Endodermal cell (in vitro differentiated cells): ENCODE data around the gene IGSF21. TPM values are rescaled to one million over a fixed set of nuclear protein-coding genes. Genes with fewer than 3 reads are reported as not detected.

ENCODE experiments used
- DNase-seq: peaks from one replicate; pipeline ENCODE4 v3.0.0-alpha.2; 2017
- H3K27ac ChIP-seq: 2 replicates; pipeline ENCODE4 v1.5.1; 2013; ENCODE audit warnings: mild to moderate bottlenecking, low read depth, low read length, moderate library complexity
- H3K27me3 ChIP-seq: 2 replicates; pipeline ENCODE4 v1.6.1; 2013; ENCODE audit warnings: mild to moderate bottlenecking, low read length, moderate library complexity; ENCODE audit not compliant: insufficient read depth, control insufficient read depth, poor library complexity, severe bottlenecking
- H3K36me3 ChIP-seq: 2 replicates; pipeline ENCODE4 v1.7.0; 2013; ENCODE audit warnings: mild to moderate bottlenecking, low read length, moderate library complexity; ENCODE audit not compliant: control insufficient read depth, insufficient read depth
- H3K4me1 ChIP-seq: one replicate; pipeline ENCODE4 v1.7.0; 2013; ENCODE audit warnings: low read length; ENCODE audit not compliant: control insufficient read depth, insufficient read depth
- H3K4me3 ChIP-seq: 2 replicates; pipeline ENCODE4 v1.5.1; 2013; ENCODE audit warnings: mild to moderate bottlenecking, low read length, moderate library complexity
- H3K9ac ChIP-seq: 2 replicates; pipeline ENCODE4 v1.6.1; 2013; ENCODE audit warnings: mild to moderate bottlenecking, low read length, moderate library complexity; ENCODE audit not compliant: poor library complexity, severe bottlenecking; ENCODE audit errors: extremely low read depth
- H3K9me3 ChIP-seq: 2 replicates; pipeline ENCODE4 v1.6.1; 2013; ENCODE audit warnings: mild to moderate bottlenecking, low read length, moderate library complexity; ENCODE audit not compliant: control insufficient read depth
- H3K27ac Mint-ChIP-seq: 2 replicates; pipeline ENCODE4 v1.8.0; 2020; ENCODE audit warnings: mixed read lengths
- H3K27me3 Mint-ChIP-seq: 2 replicates; pipeline ENCODE4 v1.8.0; 2021; ENCODE audit warnings: mild to moderate bottlenecking, mixed read lengths; ENCODE audit not compliant: insufficient read depth
- H3K36me3 Mint-ChIP-seq: 2 replicates; pipeline ENCODE4 v1.8.0; 2020; ENCODE audit warnings: low read depth, mixed read lengths
- H3K4me1 Mint-ChIP-seq: 2 replicates; pipeline ENCODE4 v1.8.0; 2020; ENCODE audit warnings: mixed read lengths
- H3K4me3 Mint-ChIP-seq: 2 replicates; pipeline ENCODE4 v1.8.0; 2020; ENCODE audit warnings: mild to moderate bottlenecking, moderate library complexity, mixed read lengths
- H3K9me3 Mint-ChIP-seq: 2 replicates; pipeline ENCODE4 v1.8.0; 2020; ENCODE audit warnings: mild to moderate bottlenecking, mixed read lengths
- WGBS, 2 experiments: methylation state at CpG; one replicate each; pipeline versions ENCODE4 v1.1.5 to v1.1.7; 2013; ENCODE audit warnings: missing lambda C conversion rate in 2 of 2, mixed read lengths in 1 of 2; ENCODE audit not compliant: insufficient coverage in 1 of 2, insufficient read length in 1 of 2; 5-methylcytosine and 5-hydroxymethylcytosine counted together
- total RNA-seq, 2 donors: library from RNA; stranded (reverse); fragmentation: NEBNext Ultra II Directional in 1 of 2; extraction: Animal tissue kit (Norgen Biotek cat#: 25700) in 1 of 2; gene quantifications; 2 replicates in 1 of 2; 3 replicates in 1 of 2; pipeline ENCODE4 v1.2.1, GENCODE V29; 2021
- TF ChIP-seq, protein P1 (sequence below): fragments of 200-600 bp; sonication (generic); conservative IDR thresholded peaks from 2 replicates; pipeline ENCODE4 v1.5.0; 2021; ENCODE audit warnings: antibody characterized with exemption, mild to moderate bottlenecking

IGSF21 gene
- total RNA-seq, 2 donors from 2014 or later, result 1.3 to 1.7 TPM

DNA sequence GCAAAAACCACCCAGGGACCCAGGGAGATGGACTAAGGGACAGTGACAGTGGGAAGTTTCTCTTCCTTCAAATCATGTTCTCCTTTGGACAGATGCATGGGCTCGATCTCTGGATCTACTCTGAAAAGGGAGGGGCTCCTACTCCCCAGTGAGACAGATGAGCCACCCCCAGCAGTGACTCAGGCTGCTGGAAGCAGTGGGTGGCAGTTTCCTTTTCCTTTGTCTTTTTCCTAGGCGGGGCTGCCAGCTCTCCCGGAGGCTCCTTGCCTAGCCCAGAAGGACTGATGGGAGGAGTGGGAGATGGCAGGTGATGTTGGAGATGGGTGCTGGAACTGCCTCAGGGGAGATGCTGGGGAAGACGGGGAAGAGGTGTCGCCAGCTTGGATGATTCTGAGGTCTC, 41.0 kb upstream of the IGSF21 start:
- Histone ChIP-seq H3K9me3 (no peaks in the 10 kb centered on the region), H3K27me3 (peaks cover 52% of the 10 kb centered on the region), H3K36me3 (no peaks in the 10 kb centered on the region), H3K27ac (no peak overlapping the region), H3K4me3 (no peak overlapping the region), H3K9ac (no peak overlapping the region), H3K4me1 (no peaks in the 10 kb centered on the region)
- Mint-ChIP-seq H3K4me1 (peaks cover 4% of the 10 kb centered on the region), H3K9me3 (no peaks in the 10 kb centered on the region), H3K27me3 (peaks cover 49% of the 10 kb centered on the region), H3K4me3 (no peak overlapping the region), H3K36me3 (no peaks in the 10 kb centered on the region), H3K27ac (no peak overlapping the region)
- 67 to 74% methylated on average over 1 to 5 of the region's 5 CpGs for WGBS, 2 experiments
- DNase-seq, result no peak
- TF ChIP-seq, protein P1, sequence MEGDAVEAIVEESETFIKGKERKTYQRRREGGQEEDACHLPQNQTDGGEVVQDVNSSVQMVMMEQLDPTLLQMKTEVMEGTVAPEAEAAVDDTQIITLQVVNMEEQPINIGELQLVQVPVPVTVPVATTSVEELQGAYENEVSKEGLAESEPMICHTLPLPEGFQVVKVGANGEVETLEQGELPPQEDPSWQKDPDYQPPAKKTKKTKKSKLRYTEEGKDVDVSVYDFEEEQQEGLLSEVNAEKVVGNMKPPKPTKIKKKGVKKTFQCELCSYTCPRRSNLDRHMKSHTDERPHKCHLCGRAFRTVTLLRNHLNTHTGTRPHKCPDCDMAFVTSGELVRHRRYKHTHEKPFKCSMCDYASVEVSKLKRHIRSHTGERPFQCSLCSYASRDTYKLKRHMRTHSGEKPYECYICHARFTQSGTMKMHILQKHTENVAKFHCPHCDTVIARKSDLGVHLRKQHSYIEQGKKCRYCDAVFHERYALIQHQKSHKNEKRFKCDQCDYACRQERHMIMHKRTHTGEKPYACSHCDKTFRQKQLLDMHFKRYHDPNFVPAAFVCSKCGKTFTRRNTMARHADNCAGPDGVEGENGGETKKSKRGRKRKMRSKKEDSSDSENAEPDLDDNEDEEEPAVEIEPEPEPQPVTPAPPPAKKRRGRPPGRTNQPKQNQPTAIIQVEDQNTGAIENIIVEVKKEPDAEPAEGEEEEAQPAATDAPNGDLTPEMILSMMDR, result no peak

DNA sequence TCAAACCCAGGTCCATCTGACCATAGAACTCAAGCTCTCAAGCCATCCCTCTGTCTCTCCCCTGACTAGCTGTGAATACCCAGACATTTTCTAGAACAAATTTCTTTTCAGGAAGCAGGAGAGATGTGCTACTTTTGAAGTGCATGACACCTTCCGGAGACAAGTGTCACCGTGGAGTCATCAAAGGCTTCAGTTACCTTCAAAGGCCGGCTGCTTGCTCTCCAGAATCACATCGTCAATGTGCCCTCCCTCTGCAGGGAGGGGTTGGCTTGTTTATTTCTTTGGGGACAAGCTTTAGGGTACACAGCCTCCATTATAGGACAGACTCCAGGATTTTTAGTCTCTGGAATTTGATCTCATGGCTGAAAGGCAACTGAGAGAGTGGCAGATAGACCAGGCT, 37.7 kb upstream of the IGSF21 start:
- no peak for DNase-seq
- Histone ChIP-seq H3K9ac (no peak overlapping the region), H3K27ac (no peak overlapping the region), H3K4me1 (no peaks in the 10 kb centered on the region), H3K9me3 (no peaks in the 10 kb centered on the region), H3K27me3 (peaks cover 39% of the 10 kb centered on the region), H3K4me3 (no peak overlapping the region), H3K36me3 (no peaks in the 10 kb centered on the region)
- TF ChIP-seq, protein P1, result no peak
- Mint-ChIP-seq H3K4me1 (peaks cover 4% of the 10 kb centered on the region), H3K36me3 (no peaks in the 10 kb centered on the region), H3K9me3 (no peaks in the 10 kb centered on the region), H3K27me3 (peaks cover 37% of the 10 kb centered on the region), H3K27ac (no peak overlapping the region), H3K4me3 (no peak overlapping the region)
- 89 to 90% methylated on average over 3 to 4 of the region's 4 CpGs for WGBS, 2 experiments

DNA sequence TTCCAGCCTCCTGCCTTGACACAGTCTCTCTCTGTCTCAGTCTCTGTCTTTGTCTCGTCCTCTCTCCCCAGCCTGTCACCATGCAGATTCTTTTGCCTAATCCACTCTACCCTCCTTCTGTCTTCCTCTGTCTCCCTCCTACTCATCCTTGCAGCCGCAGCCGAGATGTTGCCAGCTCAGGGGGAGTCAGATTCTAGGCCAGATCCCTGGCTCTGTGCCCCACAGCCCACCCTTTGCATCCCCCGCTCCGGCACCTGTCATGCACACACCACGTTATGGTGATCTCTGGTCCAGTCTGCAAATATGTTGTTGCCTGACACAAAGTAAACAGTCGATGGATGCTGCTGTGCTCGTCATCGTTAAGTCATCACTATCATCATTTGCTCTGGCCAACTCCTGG, 35.5 kb upstream of the IGSF21 start:
- WGBS, 2 experiments, result 87 to 89% methylated on average over 8 to 9 of the region's 9 CpGs
- no peak overlapping the region for H3K9ac ChIP-seq
- Mint-ChIP-seq H3K4me3 (no peak overlapping the region), H3K9me3 (no peaks in the 10 kb centered on the region), H3K4me1 (peaks cover 4% of the 10 kb centered on the region), H3K27ac (no peak overlapping the region), H3K36me3 (no peaks in the 10 kb centered on the region), H3K27me3 (peaks cover 16% of the 10 kb centered on the region)
- H3K27ac ChIP-seq, result no peak overlapping the region
- peaks cover 29% of the 10 kb centered on the region for H3K27me3 ChIP-seq
- no peaks in the 10 kb centered on the region for H3K9me3 ChIP-seq
- no peak for DNase-seq
- TF ChIP-seq, protein P1, result no peak
- H3K36me3 ChIP-seq, result no peaks in the 10 kb centered on the region
- H3K4me1 ChIP-seq, result no peaks in the 10 kb centered on the region
- H3K4me3 ChIP-seq, result no peak overlapping the region
